ENCODE measurements around the gene ISM2. TPM values are rescaled to one million over a fixed set of nuclear protein-coding genes. Genes with fewer than 3 reads are reported as not detected.

Gene ISM2
- total RNA-seq, 1 donor: under 0.01 TPM

DNA sequence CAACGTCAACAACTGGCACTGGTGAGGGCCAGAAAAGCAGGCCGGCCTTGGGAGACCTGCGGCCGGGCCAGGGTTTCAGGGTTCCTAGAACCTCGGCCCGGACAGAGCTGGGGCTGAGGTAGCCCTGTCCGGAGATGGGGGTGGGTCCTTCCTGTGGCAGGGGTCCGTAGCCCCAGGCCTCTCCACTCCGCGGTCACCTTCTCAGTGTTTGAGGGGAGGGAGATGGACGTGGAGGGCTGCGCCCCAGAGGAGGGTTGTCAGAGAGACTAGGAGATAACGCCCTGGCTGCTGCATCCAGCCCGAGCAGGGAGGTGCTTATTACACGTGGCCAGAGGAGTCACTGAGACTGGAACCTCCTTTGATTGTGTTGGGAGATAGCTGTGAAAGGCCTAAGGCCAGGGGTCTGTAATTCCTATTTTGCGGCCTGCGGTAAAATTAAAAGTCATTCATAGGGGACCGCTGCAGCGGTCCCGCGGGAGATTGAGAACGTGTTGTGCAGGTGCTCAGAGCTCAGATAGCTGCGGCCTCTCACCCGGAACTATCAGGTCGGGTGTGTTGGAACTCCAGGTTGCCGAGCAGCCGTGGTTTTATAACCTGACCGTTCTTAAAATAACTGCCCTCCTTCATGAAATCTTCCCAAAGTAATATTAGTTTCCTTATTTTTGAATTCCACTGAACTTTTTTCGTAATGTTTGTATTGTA, 40.2 kb downstream of the ISM2 start:
- DNase-seq (ENCODE audit: low read depth): peak; percentile 28
- TF ChIP-seq, protein P1, sequence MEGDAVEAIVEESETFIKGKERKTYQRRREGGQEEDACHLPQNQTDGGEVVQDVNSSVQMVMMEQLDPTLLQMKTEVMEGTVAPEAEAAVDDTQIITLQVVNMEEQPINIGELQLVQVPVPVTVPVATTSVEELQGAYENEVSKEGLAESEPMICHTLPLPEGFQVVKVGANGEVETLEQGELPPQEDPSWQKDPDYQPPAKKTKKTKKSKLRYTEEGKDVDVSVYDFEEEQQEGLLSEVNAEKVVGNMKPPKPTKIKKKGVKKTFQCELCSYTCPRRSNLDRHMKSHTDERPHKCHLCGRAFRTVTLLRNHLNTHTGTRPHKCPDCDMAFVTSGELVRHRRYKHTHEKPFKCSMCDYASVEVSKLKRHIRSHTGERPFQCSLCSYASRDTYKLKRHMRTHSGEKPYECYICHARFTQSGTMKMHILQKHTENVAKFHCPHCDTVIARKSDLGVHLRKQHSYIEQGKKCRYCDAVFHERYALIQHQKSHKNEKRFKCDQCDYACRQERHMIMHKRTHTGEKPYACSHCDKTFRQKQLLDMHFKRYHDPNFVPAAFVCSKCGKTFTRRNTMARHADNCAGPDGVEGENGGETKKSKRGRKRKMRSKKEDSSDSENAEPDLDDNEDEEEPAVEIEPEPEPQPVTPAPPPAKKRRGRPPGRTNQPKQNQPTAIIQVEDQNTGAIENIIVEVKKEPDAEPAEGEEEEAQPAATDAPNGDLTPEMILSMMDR (IDR thresholded peaks at IDR 0.05; ENCODE audit: insufficient read depth, low read depth, low read length): no peak
- H3K4me3 ChIP-seq (ENCODE audit: low read depth, low read length): peak overlapping the region; percentile 94

DNA sequence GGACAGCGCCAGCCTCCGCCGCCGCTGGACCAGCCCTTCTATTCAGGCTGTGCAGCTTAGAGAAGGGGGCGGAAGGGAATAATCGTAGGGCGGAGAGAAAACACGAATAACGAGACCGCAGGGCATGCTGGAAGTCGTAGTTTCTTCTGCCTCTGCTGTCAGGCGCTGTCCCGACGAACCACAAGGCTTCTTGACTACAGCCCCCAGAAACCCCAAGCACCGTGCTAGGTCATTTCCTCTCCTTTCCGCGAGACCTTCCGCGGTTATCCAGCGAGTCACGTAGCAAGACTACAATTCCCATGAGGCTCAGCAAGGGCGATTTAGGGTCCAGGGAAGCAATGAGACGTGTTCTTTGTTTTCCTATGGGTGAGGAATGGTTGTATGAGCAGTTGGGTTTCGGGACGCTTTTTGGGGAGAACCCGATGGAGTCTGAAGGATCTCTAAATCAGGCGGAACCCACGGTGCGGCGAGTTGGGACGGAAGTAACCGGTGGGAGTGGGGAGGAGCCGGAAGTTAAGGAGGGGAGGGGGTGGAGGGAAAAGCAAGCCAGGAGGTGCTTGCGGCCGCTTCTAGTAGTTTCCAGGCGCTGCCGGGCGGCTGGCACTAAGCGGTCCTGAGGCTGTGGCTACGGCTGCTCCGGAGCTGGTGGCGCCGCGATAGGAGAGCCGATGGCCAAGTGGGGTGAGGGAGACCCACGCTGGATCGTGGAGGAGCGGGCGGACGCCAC, 40.9 kb downstream of the ISM2 start, which contains the start of the genes AHSA1 and VIPAS39:
TSS of gene AHSA1 (plus strand) at position 572 of the 727 bp plus-strand sequence. CDS start at position 669, 97 bp downstream.
TSS of gene VIPAS39 (minus strand) at position 80 of the 727 bp plus-strand sequence. CDS start 3,499 bp downstream, outside the sequence.
- H3K4me3 ChIP-seq (ENCODE audit: low read depth, low read length): peak within 1 kb of the TSS; percentile 94
- peak; percentile 99 for DNase-seq (ENCODE audit: low read depth)
- TF ChIP-seq, protein P1 (IDR thresholded peaks at IDR 0.05; ENCODE audit: insufficient read depth, low read depth, low read length): no peak

DNA sequence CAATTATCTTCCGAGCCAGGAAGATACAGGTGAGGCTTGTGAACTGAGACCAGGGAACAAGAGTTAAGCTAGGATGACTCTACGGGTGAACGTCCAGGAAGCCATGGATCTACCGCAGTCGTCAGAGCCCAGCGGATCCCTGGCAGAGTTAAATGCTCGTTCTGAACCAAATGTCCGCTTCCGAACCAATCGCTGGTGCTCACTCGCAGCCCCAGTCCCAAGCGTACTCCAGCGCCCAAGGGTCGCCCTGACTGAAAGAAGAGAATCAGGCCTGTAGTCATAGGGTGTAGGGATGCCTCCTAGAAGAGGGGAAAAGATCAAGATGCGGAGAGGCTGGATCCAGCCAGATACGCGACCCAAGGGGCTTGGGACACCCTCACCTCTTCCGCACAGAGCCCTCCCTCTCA, 41.5 kb downstream of the ISM2 start:
- DNase-seq (ENCODE audit: low read depth): peak; percentile 60
- peak overlapping the region; percentile 94 for H3K4me3 ChIP-seq (ENCODE audit: low read depth, low read length)
- TF ChIP-seq, protein P1 (IDR thresholded peaks at IDR 0.05; ENCODE audit: insufficient read depth, low read depth, low read length): no peak

DNA sequence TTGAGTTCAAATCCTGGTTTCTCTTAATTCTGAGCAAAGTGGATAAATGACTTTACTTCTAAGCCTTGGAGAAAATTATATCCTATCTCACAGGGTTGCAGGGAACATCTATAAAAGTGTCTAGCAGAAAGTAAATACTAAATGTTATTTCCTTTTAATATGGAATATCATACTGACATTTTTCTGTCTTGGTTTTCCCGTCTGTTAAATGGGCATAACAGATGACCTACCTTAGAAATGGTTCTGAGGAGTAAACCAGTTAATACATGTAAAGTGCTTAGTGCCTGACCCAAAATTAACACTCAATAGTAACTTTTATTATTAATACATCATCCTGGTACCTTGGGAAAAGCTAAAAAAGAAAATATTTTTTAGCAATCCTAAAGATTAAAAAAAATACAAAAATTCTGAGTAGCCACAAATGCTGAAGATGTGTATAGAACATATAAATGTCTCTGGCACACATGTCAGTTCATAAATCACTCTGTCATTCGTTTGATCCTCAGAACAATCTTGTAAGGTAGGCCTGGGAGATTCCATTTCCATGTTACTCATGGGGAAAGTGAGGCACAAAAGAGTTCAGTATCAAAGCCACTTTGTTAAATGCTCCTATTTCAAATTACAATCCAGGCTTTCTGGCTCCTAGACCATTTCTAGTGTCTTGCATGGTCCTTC, 42.5 kb downstream of the ISM2 start:
- peak overlapping the region; percentile 94 for H3K4me3 ChIP-seq (ENCODE audit: low read depth, low read length)
- DNase-seq (ENCODE audit: low read depth): no peak
- TF ChIP-seq, protein P1 (IDR thresholded peaks at IDR 0.05; ENCODE audit: insufficient read depth, low read depth, low read length): no peak

- no peak overlapping the region for H3K4me3 ChIP-seq (ENCODE audit: low read depth, low read length)
- TF ChIP-seq, protein P1 (IDR thresholded peaks at IDR 0.05; ENCODE audit: insufficient read depth, low read depth, low read length): no peak
- no peak for DNase-seq (ENCODE audit: low read depth)
Measured at GRCh38 chr14:77442196-77442595, 56.4 kb downstream of the ISM2 start.

GRCh38 chr14:77439861-77440260, 58.8 kb downstream of the ISM2 start:
- no peak for DNase-seq (ENCODE audit: low read depth)
- TF ChIP-seq, protein P1 (IDR thresholded peaks at IDR 0.05; ENCODE audit: insufficient read depth, low read depth, low read length): no peak
- H3K4me3 ChIP-seq (ENCODE audit: low read depth, low read length): no peak overlapping the region
